Measurements from ENCODE around the gene RBM4. TPM values are rescaled to one million over a fixed set of nuclear protein-coding genes. Genes with fewer than 3 reads are reported as not detected.
"Not testable (repeated sequence)": the region's sequence is repeated elsewhere in the genome, so short reads cannot be mapped to it uniquely, and the experiment has no call there.

RBM4 gene
- total and polyA plus RNA-seq, 4 donors: 93.0 to 204 (median 169) TPM

DNA sequence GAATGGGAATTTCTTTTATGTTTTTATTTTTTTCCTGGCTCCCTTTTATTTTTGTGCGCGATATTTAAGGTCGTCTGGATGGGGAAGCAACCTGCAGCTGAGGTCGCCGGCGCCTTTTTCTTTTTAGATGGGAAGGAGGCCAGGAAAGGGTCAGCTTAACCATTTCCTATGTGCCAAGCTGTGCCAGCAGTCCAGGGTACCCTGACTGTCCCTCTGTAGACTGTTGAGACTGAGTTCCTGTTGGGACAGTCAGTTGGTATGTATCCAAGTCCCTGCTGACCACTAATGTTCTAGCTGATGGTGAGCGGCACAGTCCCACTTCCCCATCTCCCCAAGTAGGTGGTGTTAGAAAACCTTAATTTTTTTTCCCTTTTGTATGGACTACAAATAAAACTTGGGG is 11.6 kb upstream of the RBM4 start:
- peaks cover 66% of the 10 kb centered on the region for H3K36me3 ChIP-seq (ENCODE audit: control insufficient read depth, insufficient read depth, low read length)
- H3K27ac ChIP-seq (ENCODE audit: low read depth, low read length): no peak overlapping the region
- no peak overlapping the region for H3K4me3 ChIP-seq (ENCODE audit: low read depth, low read length)
- no peaks in the 10 kb centered on the region for H3K9me3 ChIP-seq (ENCODE audit: control insufficient read depth, insufficient read depth, low read length)
- 88% methylated on average over 6 of the region's 7 CpGs for WGBS (ENCODE audit: insufficient coverage)
- no peaks in the 10 kb centered on the region for H3K27me3 ChIP-seq (ENCODE audit: control insufficient read depth, insufficient read depth, low read length)
- DNase-seq (ENCODE audit: low read depth in 4 of 6, low spot score in 6 of 6): no peak
- no peaks in the 10 kb centered on the region for H3K4me1 ChIP-seq (ENCODE audit: control insufficient read depth, insufficient read depth, low read length)

GRCh38 chr11:66628061-66628603 is 10.4 kb upstream of the RBM4 start:
- H3K27ac ChIP-seq (ENCODE audit: low read depth, low read length): no peak overlapping the region
- no peaks in the 10 kb centered on the region for H3K9me3 ChIP-seq (ENCODE audit: control insufficient read depth, insufficient read depth, low read length)
- 91% methylated on average over 7 of the region's 7 CpGs for WGBS (ENCODE audit: insufficient coverage)
- no peak overlapping the region for H3K4me3 ChIP-seq (ENCODE audit: low read depth, low read length)
- DNase-seq (ENCODE audit: low read depth in 4 of 6, low spot score in 6 of 6): no peak
- no peaks in the 10 kb centered on the region for H3K27me3 ChIP-seq (ENCODE audit: control insufficient read depth, insufficient read depth, low read length)
- no peaks in the 10 kb centered on the region for H3K4me1 ChIP-seq (ENCODE audit: control insufficient read depth, insufficient read depth, low read length)
- peaks cover 69% of the 10 kb centered on the region for H3K36me3 ChIP-seq (ENCODE audit: control insufficient read depth, insufficient read depth, low read length)

- no CpG with 5 or more reads among the region's 2 CpGs for WGBS (ENCODE audit: insufficient coverage)
- no peak for DNase-seq (ENCODE audit: low read depth in 4 of 6, low spot score in 6 of 6)
- Histone ChIP-seq H3K9me3 (ENCODE audit: control insufficient read depth, insufficient read depth, low read length) (no peaks in the 10 kb centered on the region), H3K4me1 (ENCODE audit: control insufficient read depth, insufficient read depth, low read length) (no peaks in the 10 kb centered on the region), H3K4me3 (ENCODE audit: low read depth, low read length) (no peak overlapping the region), H3K36me3 (ENCODE audit: control insufficient read depth, insufficient read depth, low read length) (peaks cover 67% of the 10 kb centered on the region), H3K27me3 (ENCODE audit: control insufficient read depth, insufficient read depth, low read length) (no peaks in the 10 kb centered on the region), H3K27ac (ENCODE audit: low read depth, low read length) (no peak overlapping the region)
Measured at GRCh38 chr11:66629356-66629755, 9.1 kb upstream of the RBM4 start.

DNA sequence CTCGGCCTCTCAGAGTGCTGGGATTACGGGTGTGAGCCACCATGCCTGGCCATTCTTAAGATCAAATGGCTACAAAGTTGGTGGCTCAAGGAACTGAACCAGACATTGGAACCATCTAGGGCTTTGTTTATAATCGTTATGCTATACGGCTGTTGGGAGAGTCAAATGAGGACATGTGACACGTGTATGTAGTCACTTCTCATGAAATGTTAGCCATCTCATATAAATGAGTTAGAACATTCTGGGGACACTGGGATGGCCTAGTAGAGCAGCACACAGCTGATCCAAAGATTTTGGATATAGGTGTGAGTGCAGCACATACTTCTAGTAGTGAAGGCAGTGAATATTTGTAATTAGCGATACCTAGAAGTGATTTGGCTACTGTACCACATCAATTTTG is 6.6 kb upstream of the RBM4 start:
- no peaks in the 10 kb centered on the region for H3K4me1 ChIP-seq (ENCODE audit: control insufficient read depth, insufficient read depth, low read length)
- no peaks in the 10 kb centered on the region for H3K9me3 ChIP-seq (ENCODE audit: control insufficient read depth, insufficient read depth, low read length)
- DNase-seq (ENCODE audit: low read depth in 4 of 6, low spot score in 6 of 6): no peak
- no peak overlapping the region for H3K27ac ChIP-seq (ENCODE audit: low read depth, low read length)
- no peak overlapping the region for H3K4me3 ChIP-seq (ENCODE audit: low read depth, low read length)
- WGBS (ENCODE audit: insufficient coverage): 94% methylated on average over 5 of the region's 6 CpGs
- H3K27me3 ChIP-seq (ENCODE audit: control insufficient read depth, insufficient read depth, low read length): no peaks in the 10 kb centered on the region
- H3K36me3 ChIP-seq (ENCODE audit: control insufficient read depth, insufficient read depth, low read length): peaks cover 49% of the 10 kb centered on the region

- no CpG with 5 or more reads among the region's 2 CpGs for WGBS (ENCODE audit: insufficient coverage)
- Histone ChIP-seq H3K27me3 (ENCODE audit: control insufficient read depth, insufficient read depth, low read length) (no peaks in the 10 kb centered on the region), H3K4me1 (ENCODE audit: control insufficient read depth, insufficient read depth, low read length) (peaks cover 6% of the 10 kb centered on the region), H3K4me3 (ENCODE audit: low read depth, low read length) (no peak overlapping the region), H3K36me3 (ENCODE audit: control insufficient read depth, insufficient read depth, low read length) (peaks cover 41% of the 10 kb centered on the region), H3K9me3 (ENCODE audit: control insufficient read depth, insufficient read depth, low read length) (no peaks in the 10 kb centered on the region), H3K27ac (ENCODE audit: low read depth, low read length) (no peak overlapping the region)
- DNase-seq (ENCODE audit: low read depth in 4 of 6, low spot score in 6 of 6): no peak
Measured at GRCh38 chr11:66632952-66633351, 5.6 kb upstream of the RBM4 start.

DNA sequence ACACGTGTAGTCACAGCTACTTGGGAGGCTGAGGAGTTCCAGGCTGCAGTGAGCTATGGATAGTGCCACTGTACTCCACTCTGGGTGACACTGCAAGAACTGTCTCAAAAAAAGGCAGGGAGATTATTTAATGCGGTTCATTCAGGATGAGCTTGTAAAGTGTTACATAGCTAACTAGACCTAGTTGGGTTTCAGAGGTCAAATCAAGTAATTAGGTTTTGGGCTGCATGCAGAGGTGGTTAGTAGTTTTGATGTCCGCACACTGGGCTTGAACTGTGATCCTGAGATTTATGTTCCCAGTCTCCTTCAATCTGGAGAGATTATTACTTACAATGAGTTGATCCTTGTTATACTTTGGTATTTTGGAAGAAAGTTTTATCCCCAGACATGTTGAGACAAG is 2.1 kb upstream of the RBM4 start:
- Histone ChIP-seq H3K4me1 (ENCODE audit: control insufficient read depth, insufficient read depth, low read length) (peaks cover 13% of the 10 kb centered on the region), H3K4me3 (ENCODE audit: low read depth, low read length) (no peak overlapping the region), H3K27ac (ENCODE audit: low read depth, low read length) (no peak overlapping the region), H3K27me3 (ENCODE audit: control insufficient read depth, insufficient read depth, low read length) (no peaks in the 10 kb centered on the region), H3K36me3 (ENCODE audit: control insufficient read depth, insufficient read depth, low read length) (peaks cover 28% of the 10 kb centered on the region), H3K9me3 (ENCODE audit: control insufficient read depth, insufficient read depth, low read length) (no peaks in the 10 kb centered on the region)
- DNase-seq (ENCODE audit: low read depth in 4 of 6, low spot score in 6 of 6): no peak
- WGBS (ENCODE audit: insufficient coverage): 78% methylated on average over 2 of the region's 3 CpGs

DNA sequence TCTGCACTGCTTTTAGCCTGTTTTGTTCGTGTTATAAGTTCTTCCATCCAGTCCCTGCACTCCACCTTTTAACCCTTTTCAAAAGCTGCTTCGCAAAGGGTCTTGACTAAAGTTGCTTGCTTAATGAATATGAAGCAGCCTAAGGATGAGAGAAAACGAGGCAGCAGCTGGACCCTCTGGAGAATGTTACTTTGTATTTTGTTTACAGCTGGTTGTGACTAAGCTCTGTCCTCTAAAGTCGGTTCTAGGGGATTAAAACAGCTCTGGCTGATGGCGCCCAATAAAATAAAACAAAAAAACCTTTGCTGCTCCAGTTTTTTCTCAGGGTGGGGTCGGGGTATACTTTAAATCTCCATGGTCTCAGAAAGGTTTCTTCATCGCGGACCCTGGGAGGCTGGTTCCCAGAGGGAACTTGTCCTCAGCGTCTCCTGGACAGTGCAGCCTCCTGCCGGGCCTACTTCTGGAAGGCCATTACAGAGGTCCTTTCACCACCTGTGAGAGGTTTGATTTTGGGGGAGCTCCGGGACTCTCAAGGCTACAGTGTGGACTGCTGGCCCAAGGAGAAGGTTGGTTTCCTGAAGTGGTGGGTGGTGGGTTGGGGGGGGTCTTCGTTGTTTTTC is 836 bp upstream of the RBM4 start:
- Histone ChIP-seq H3K27me3 (ENCODE audit: control insufficient read depth, insufficient read depth, low read length) (no peaks in the 10 kb centered on the region), H3K36me3 (ENCODE audit: control insufficient read depth, insufficient read depth, low read length) (peaks cover 20% of the 10 kb centered on the region), H3K4me1 (ENCODE audit: control insufficient read depth, insufficient read depth, low read length) (peaks cover 13% of the 10 kb centered on the region), H3K9me3 (ENCODE audit: control insufficient read depth, insufficient read depth, low read length) (no peaks in the 10 kb centered on the region), H3K4me3 (ENCODE audit: low read depth, low read length) (peak overlapping the region; percentile 90), H3K27ac (ENCODE audit: low read depth, low read length) (peak overlapping the region; percentile 90)
- 13% methylated on average over 7 of the region's 12 CpGs for WGBS (ENCODE audit: insufficient coverage)
- DNase-seq (ENCODE audit: low read depth in 4 of 6, low spot score in 6 of 6): no peak

DNA sequence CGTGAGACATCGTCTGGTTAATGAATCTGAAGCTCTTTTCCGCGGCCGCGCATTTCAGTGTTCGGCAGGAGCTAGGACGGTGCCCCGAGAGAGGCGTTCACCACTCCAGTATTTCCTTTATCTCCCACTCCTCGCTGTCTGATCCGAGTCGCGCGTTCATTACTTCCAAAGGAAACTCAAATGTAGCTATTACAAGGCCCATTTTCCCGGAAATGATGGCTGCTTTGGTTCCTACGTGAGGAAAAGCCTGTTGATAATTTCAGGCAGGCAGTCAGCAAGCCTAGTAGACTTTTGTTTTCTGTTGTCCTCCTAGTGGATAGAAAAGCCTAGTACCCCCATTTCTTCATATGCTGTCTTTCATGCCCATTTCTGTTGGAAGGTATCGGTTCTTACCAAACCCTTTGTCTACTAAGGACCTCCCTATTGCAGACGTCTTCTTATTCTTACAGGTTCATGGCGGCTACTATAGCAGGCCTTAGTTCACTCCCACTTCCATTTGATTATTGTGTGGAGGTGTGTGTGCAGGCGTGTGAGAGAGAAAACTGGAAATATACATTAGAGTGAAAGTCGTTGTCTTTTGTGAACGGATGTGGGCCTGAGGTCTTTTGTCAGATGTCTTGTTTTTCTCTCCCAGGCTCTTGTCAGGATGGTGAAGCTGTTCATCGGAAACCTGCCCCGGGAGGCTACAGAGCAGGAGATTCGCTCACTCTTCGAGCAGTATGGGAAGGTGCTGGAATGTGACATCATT is 737 bp downstream of the RBM4 start:
- peak in 5 of 6 donors; percentile 15 to 78 (median 49) for DNase-seq (ENCODE audit: low read depth in 4 of 6, low spot score in 6 of 6)
- WGBS (ENCODE audit: insufficient coverage): 0% methylated on average over 15 of the region's 27 CpGs
- peaks cover 26% of the 10 kb centered on the region for H3K36me3 ChIP-seq (ENCODE audit: control insufficient read depth, insufficient read depth, low read length)
- peak overlapping the region; percentile 90 for H3K4me3 ChIP-seq (ENCODE audit: low read depth, low read length)
- H3K27ac ChIP-seq (ENCODE audit: low read depth, low read length): peak overlapping the region; percentile 98
- no peaks in the 10 kb centered on the region for H3K27me3 ChIP-seq (ENCODE audit: control insufficient read depth, insufficient read depth, low read length)
- H3K4me1 ChIP-seq (ENCODE audit: control insufficient read depth, insufficient read depth, low read length): peaks cover 24% of the 10 kb centered on the region
- no peaks in the 10 kb centered on the region for H3K9me3 ChIP-seq (ENCODE audit: control insufficient read depth, insufficient read depth, low read length)

DNA sequence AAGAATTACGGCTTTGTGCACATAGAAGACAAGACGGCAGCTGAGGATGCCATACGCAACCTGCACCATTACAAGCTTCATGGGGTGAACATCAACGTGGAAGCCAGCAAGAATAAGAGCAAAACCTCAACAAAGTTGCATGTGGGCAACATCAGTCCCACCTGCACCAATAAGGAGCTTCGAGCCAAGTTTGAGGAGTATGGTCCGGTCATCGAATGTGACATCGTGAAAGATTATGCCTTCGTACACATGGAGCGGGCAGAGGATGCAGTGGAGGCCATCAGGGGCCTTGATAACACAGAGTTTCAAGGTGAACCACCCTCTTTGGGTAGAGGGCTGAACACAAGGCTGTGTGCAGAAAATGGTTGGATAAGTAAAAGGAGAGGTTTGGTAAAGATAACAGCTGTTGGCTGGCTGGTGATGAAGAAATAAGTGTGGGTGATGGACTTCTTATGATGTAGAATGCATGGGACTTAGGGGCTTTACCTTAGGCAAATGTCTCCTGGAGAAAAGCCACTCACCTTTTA is 1.4 kb downstream of the RBM4 start:
- peaks cover 27% of the 10 kb centered on the region for H3K36me3 ChIP-seq (ENCODE audit: control insufficient read depth, insufficient read depth, low read length)

More for the DNA sequence above, 1.4 kb downstream of the RBM4 start:
- not testable (repeated sequence) for H3K27ac ChIP-seq (ENCODE audit: low read depth, low read length); H3K27me3 ChIP-seq (ENCODE audit: control insufficient read depth, insufficient read depth, low read length); H3K9me3 ChIP-seq (ENCODE audit: control insufficient read depth, insufficient read depth, low read length); DNase-seq (ENCODE audit: low read depth in 4 of 6, low spot score in 6 of 6)
- Histone ChIP-seq H3K4me3 (ENCODE audit: low read depth, low read length) (peak overlapping the region; percentile 90), H3K4me1 (ENCODE audit: control insufficient read depth, insufficient read depth, low read length) (peaks cover 24% of the 10 kb centered on the region)
- 58% methylated on average over 2 of the region's 10 CpGs for WGBS (ENCODE audit: insufficient coverage)
